Suprapubic skin (tissue), 4 donors: ENCODE data around the gene CEP135. TPM values are rescaled to one million over a fixed set of nuclear protein-coding genes. Genes with fewer than 3 reads are reported as not detected.
A peak's percentile ranks its signal among the peaks of the same experiment; 100 is the strongest.

ENCODE experiments used
- DNase-seq, 2 donors: peaks; one replicate each; pipeline ENCODE4 v3.0.0-alpha.2; 2019; ENCODE audit warnings: low spot score in 2 of 2
- H3K27ac ChIP-seq: fragments of 200-600 bp; sonication (generic); one replicate; pipeline ENCODE4 v1.5.1; 2019
- H3K27me3 ChIP-seq: fragments of 200-600 bp; sonication (generic); one replicate; pipeline ENCODE4 v1.5.1; 2019
- H3K36me3 ChIP-seq: fragments of 200-600 bp; sonication (generic); one replicate; pipeline ENCODE4 v1.5.1; 2019
- H3K4me1 ChIP-seq: fragments of 200-600 bp; sonication (generic); one replicate; pipeline ENCODE4 v1.5.1; 2019
- H3K4me3 ChIP-seq: fragments of 200-600 bp; sonication (generic); one replicate; pipeline ENCODE4 v1.5.1; 2019; ENCODE audit warnings: mild to moderate bottlenecking
- H3K9me3 ChIP-seq: fragments of 200-600 bp; sonication (generic); one replicate; pipeline ENCODE4 v1.5.1; 2019
- CTCF ChIP-seq, 2 donors: fragments of 200-600 bp in 1 of 2; fragments of 450-650 bp in 1 of 2; sonication (generic) in 1 of 2; IDR thresholded peaks; one replicate each; pipeline ENCODE4 v1.5.1; 2016 to 2019; ENCODE audit warnings: antibody characterized with exemption in 2 of 2, mild to moderate bottlenecking in 1 of 2, moderate library complexity in 1 of 2
- EP300 ChIP-seq: sonication (generic); formaldehyde crosslinking; IDR thresholded peaks from one replicate; pipeline ENCODE4 v1.6.1; 2017; ENCODE audit warnings: antibody characterized with exemption
- POLR2A ChIP-seq, 2 donors: fragments of 450-650 bp; IDR thresholded peaks; one replicate each; pipeline ENCODE4 v1.6.1; 2017; ENCODE audit warnings: antibody characterized with exemption in 2 of 2, mild to moderate bottlenecking in 2 of 2, moderate library complexity in 2 of 2
- POLR2AphosphoS5 ChIP-seq, 3 donors: sonication (generic); formaldehyde crosslinking; IDR thresholded peaks; one replicate each; pipeline ENCODE4 v1.6.1; 2017; ENCODE audit warnings: antibody characterized with exemption in 3 of 3
- WGBS: methylation state at CpG from one replicate; pipeline ENCODE4 v1.1.5; 2018; 5-methylcytosine and 5-hydroxymethylcytosine counted together
- total RNA-seq, 4 donors: library from RNA; depleted of rRNA; stranded (reverse); fragments of >200 nt; gene quantifications; one replicate each; pipeline ENCODE4 v1.1.0, GENCODE V29; 2016

Gene CEP135
- total RNA-seq, 4 donors from 2014 or later: 3.1 to 16.1 (median 4.8) TPM

- H3K27me3 ChIP-seq: peaks cover 4% of the 10 kb centered on the region
- 89% methylated on average over 1 of the region's 1 CpG for WGBS
- no peak for DNase-seq
- H3K9me3 ChIP-seq: no peaks in the 10 kb centered on the region
- TF ChIP-seq CTCF (IDR thresholded peaks at IDR 0.05) (no peak), POLR2A (IDR thresholded peaks at IDR 0.05) (no peak)
- no peak overlapping the region for H3K4me3 ChIP-seq
- H3K4me1 ChIP-seq: no peaks in the 10 kb centered on the region
- H3K27ac ChIP-seq: no peak overlapping the region
- no peaks in the 10 kb centered on the region for H3K36me3 ChIP-seq
Observed at GRCh38 chr4:56042225-56042624, 93.5 kb downstream of the CEP135 start.

- Histone ChIP-seq H3K4me3 (peak overlapping the region; percentile 66), H3K9me3 (no peaks in the 10 kb centered on the region), H3K27ac (no peak overlapping the region), H3K36me3 (no peaks in the 10 kb centered on the region), H3K27me3 (peaks cover 18% of the 10 kb centered on the region), H3K4me1 (peaks cover 16% of the 10 kb centered on the region)
- no peak for DNase-seq
- TF ChIP-seq POLR2A (IDR thresholded peaks at IDR 0.05) (no peak), CTCF (IDR thresholded peaks at IDR 0.05) (no peak), POLR2AphosphoS5 (IDR thresholded peaks at IDR 0.05) (no peak), EP300 (no peak)
- WGBS: 18% methylated on average over 5 of the region's 5 CpGs
Observed at GRCh38 chr4:56048383-56048701, 99.6 kb downstream of the CEP135 start.

GRCh38 chr4:56048702-56049431 lies 100.1 kb downstream of the CEP135 start:
- Histone ChIP-seq H3K4me1 (peaks cover 16% of the 10 kb centered on the region), H3K36me3 (no peaks in the 10 kb centered on the region), H3K9me3 (no peaks in the 10 kb centered on the region), H3K27me3 (peaks cover 18% of the 10 kb centered on the region), H3K27ac (no peak overlapping the region), H3K4me3 (peak overlapping the region; percentile 66)
- no peak for DNase-seq
- WGBS: 0% methylated on average over 8 of the region's 81 CpGs
- TF ChIP-seq CTCF (IDR thresholded peaks at IDR 0.05) (peak in 1 of 2 donors; percentile 26), POLR2AphosphoS5 (IDR thresholded peaks at IDR 0.05) (no peak)

GRCh38 chr4:56050625-56051024 lies 101.9 kb downstream of the CEP135 start:
- no peak for DNase-seq
- Histone ChIP-seq H3K4me3 (no peak overlapping the region), H3K27ac (no peak overlapping the region), H3K4me1 (peaks cover 16% of the 10 kb centered on the region), H3K9me3 (no peaks in the 10 kb centered on the region), H3K27me3 (peaks cover 28% of the 10 kb centered on the region), H3K36me3 (no peaks in the 10 kb centered on the region)
- TF ChIP-seq POLR2A (IDR thresholded peaks at IDR 0.05) (no peak), POLR2AphosphoS5 (IDR thresholded peaks at IDR 0.05) (no peak), CTCF (IDR thresholded peaks at IDR 0.05) (no peak), EP300 (no peak)
- 57% methylated on average over 2 of the region's 2 CpGs for WGBS

GRCh38 chr4:56051029-56051709 lies 102.4 kb downstream of the CEP135 start:
- no peak for DNase-seq
- Histone ChIP-seq H3K4me1 (peaks cover 16% of the 10 kb centered on the region), H3K9me3 (no peaks in the 10 kb centered on the region), H3K4me3 (no peak overlapping the region), H3K27me3 (peaks cover 28% of the 10 kb centered on the region), H3K36me3 (no peaks in the 10 kb centered on the region), H3K27ac (no peak overlapping the region)
- WGBS: 79% methylated on average over 7 of the region's 7 CpGs
- TF ChIP-seq POLR2AphosphoS5 (IDR thresholded peaks at IDR 0.05) (no peak), POLR2A (IDR thresholded peaks at IDR 0.05) (no peak), CTCF (IDR thresholded peaks at IDR 0.05) (no peak), EP300 (no peak)
